H1 (cell line): Measurements from ENCODE around the gene LMNB1. TPM values are rescaled to one million over a fixed set of nuclear protein-coding genes. Genes with fewer than 3 reads are reported as not detected.

Experiments
- CTCF ChIA-PET: fragments of 300-600 bp; sonication (Branson Sonifier 250); formaldehyde crosslinking; loops from one replicate; lab custom pipeline; 2021; ENCODE audit not compliant: partially characterized antibody; lab: Charles Lee
- POLR2A ChIA-PET: fragments of 300-600 bp; sonication (Branson Sonifier 250); formaldehyde crosslinking; loops from one replicate; lab custom pipeline; 2021; ENCODE audit warnings: inconsistent platforms; ENCODE audit not compliant: partially characterized antibody; lab: Charles Lee
- DNase-seq, 2 experiments: peaks; one replicate each; pipeline versions ENCODE4 v3.0.0 to v3.0.0-alpha.2; 2010 to 2022; ENCODE audit warnings: low spot score in 2 of 2, low read depth in 1 of 2, mixed read lengths in 1 of 2
- FAIRE-seq: peaks from 2 replicates; lab custom pipeline; 2011; peaks lifted over from hg19 to GRCh38; lab: Jason Lieb, UNC
- H2AFZ ChIP-seq: 2 replicates; pipeline ENCODE4 v1.8.1; 2012; ENCODE audit warnings: low read length, inconsistent platforms
- H2AK5ac ChIP-seq: 2 replicates; pipeline ENCODE4 v1.6.1; 2013; ENCODE audit warnings: low read depth, low read length
- H2BK120ac ChIP-seq: replicated peaks from 2 replicates; pipeline ENCODE3; 2013; ENCODE audit warnings: low read depth, low read length, inconsistent platforms
- H2BK12ac ChIP-seq: 2 replicates; pipeline ENCODE4 v1.6.1; 2013; ENCODE audit warnings: low read depth, low read length
- H2BK15ac ChIP-seq: 2 replicates; pipeline ENCODE4 v1.6.1; 2013; ENCODE audit warnings: low read length
- H2BK20ac ChIP-seq: 2 replicates; pipeline ENCODE4 v1.6.1; 2013; ENCODE audit warnings: low read length
- H2BK5ac ChIP-seq: 2 replicates; pipeline ENCODE4 v1.6.1; 2013; ENCODE audit warnings: low read depth, low read length
- H3K14ac ChIP-seq: 2 replicates; pipeline ENCODE4 v1.6.1; 2013; ENCODE audit warnings: inconsistent platforms; ENCODE audit not compliant: insufficient read length
- H3K18ac ChIP-seq: 2 replicates; pipeline ENCODE4 v1.6.1; 2013; ENCODE audit warnings: low read length; ENCODE audit errors: extremely low read depth
- H3K23ac ChIP-seq: 2 replicates; pipeline ENCODE4 v1.6.1; 2013; ENCODE audit warnings: inconsistent platforms; ENCODE audit not compliant: insufficient read length
- H3K23me2 ChIP-seq: 2 replicates; pipeline ENCODE4 v1.6.1; 2013; ENCODE audit warnings: low read depth, low read length
- H3K27ac ChIP-seq: 2 replicates; pipeline ENCODE4 v1.6.1; 2011; ENCODE audit warnings: low read depth, low read length, inconsistent platforms
- H3K27me3 ChIP-seq, 4 experiments: replicated peaks in 1 of 4; 1 replicate in 1 of 4; 2 replicates in 3 of 4; pipeline versions ENCODE4 v1.6.1 to v1.8.1; 2011 to 2013; ENCODE audit warnings: low read length in 3 of 4, mild to moderate bottlenecking in 3 of 4, inconsistent platforms in 2 of 4, mixed read lengths in 2 of 4, moderate library complexity in 1 of 4; ENCODE audit not compliant: control insufficient read depth in 3 of 4, insufficient read depth in 3 of 4; ENCODE audit errors: extremely low read depth in 1 of 4
- H3K36me3 ChIP-seq, 4 experiments: 2 replicates each; pipeline versions ENCODE4 v1.6.1 to v1.8.1; 2011 to 2013; ENCODE audit warnings: mild to moderate bottlenecking in 4 of 4, low read length in 3 of 4, moderate library complexity in 2 of 4, control low read depth in 1 of 4, inconsistent platforms in 1 of 4; ENCODE audit not compliant: insufficient read depth in 4 of 4, control insufficient read depth in 2 of 4
- H3K4ac ChIP-seq: replicated peaks from 2 replicates; pipeline ENCODE3; 2013; ENCODE audit warnings: low read length, low read depth, mixed read lengths, inconsistent platforms; ENCODE audit not compliant: insufficient read length
- H3K4me1 ChIP-seq, 4 experiments: replicated peaks in 1 of 4; 1 replicate in 1 of 4; 2 replicates in 3 of 4; pipeline versions ENCODE4 v1.6.1 to v1.8.1; 2011 to 2013; ENCODE audit warnings: low read length in 3 of 4, inconsistent platforms in 2 of 4, mixed read lengths in 1 of 4; ENCODE audit not compliant: insufficient read depth in 4 of 4, control insufficient read depth in 3 of 4
- H3K4me2 ChIP-seq, 2 experiments: 2 replicates each; pipeline versions ENCODE4 v1.6.1 to v1.8.1; 2011 to 2013; ENCODE audit warnings: low read depth in 2 of 2, low read length in 2 of 2, control low read depth in 1 of 2, inconsistent platforms in 1 of 2, mild to moderate bottlenecking in 1 of 2; ENCODE audit not compliant: insufficient read depth in 1 of 2
- H3K4me3 ChIP-seq, 4 experiments: fragments of 200-600, 300-600 bp in 1 of 4; sonication (generic), shearing (Covaris generic), sonication (Bioruptor Twin) in 1 of 4; 2 replicates each; pipeline versions ENCODE4 v1.5.1 to v1.8.1; 2011 to 2016; ENCODE audit warnings: low read length in 4 of 4, low read depth in 3 of 4, control low read depth in 2 of 4, inconsistent platforms in 2 of 4, mild to moderate bottlenecking in 2 of 4, mixed read lengths in 1 of 4, moderate library complexity in 1 of 4; ENCODE audit not compliant: insufficient read depth in 2 of 4; ENCODE audit errors: extremely low read depth in 1 of 4
- H3K56ac ChIP-seq: replicated peaks from 2 replicates; pipeline ENCODE3; 2013; ENCODE audit warnings: low read depth, mild to moderate bottlenecking, mixed read lengths, low read length, inconsistent platforms; ENCODE audit not compliant: insufficient read length
- H3K79me1 ChIP-seq: 2 replicates; pipeline ENCODE4 v1.6.1; 2013; ENCODE audit warnings: low read depth, low read length, control low read depth
- H3K79me2 ChIP-seq, 2 experiments: 2 replicates each; pipeline versions ENCODE4 v1.6.1 to v1.8.1; 2012 to 2013; ENCODE audit warnings: low read length in 2 of 2, mild to moderate bottlenecking in 2 of 2, inconsistent platforms in 1 of 2; ENCODE audit not compliant: insufficient read depth in 2 of 2, control insufficient read depth in 1 of 2
- H3K9ac ChIP-seq, 4 experiments: replicated peaks in 1 of 4; 1 replicate in 1 of 4; 2 replicates in 3 of 4; pipeline versions ENCODE4 v1.6.1 to v1.8.1; 2011 to 2013; ENCODE audit warnings: low read depth in 3 of 4, low read length in 3 of 4, control low read depth in 2 of 4, mild to moderate bottlenecking in 2 of 4, moderate library complexity in 2 of 4, inconsistent platforms in 1 of 4; ENCODE audit errors: extremely low read depth in 1 of 4
- H3K9me3 ChIP-seq, 2 experiments: 2 replicates each; pipeline versions ENCODE4 v1.6.1 to v1.8.1; 2012 to 2013; ENCODE audit warnings: mild to moderate bottlenecking in 2 of 2, moderate library complexity in 2 of 2, control low read depth in 1 of 2, inconsistent platforms in 1 of 2, low read depth in 1 of 2, low read length in 1 of 2, mixed read lengths in 1 of 2; ENCODE audit not compliant: insufficient read depth in 2 of 2
- H4K20me1 ChIP-seq, 2 experiments: replicated peaks in 1 of 2; 2 replicates each; pipeline versions ENCODE3 to v1.8.1; 2011 to 2013; ENCODE audit warnings: inconsistent platforms in 2 of 2, low read length in 2 of 2, mild to moderate bottlenecking in 1 of 2; ENCODE audit not compliant: insufficient read depth in 2 of 2, control insufficient read depth in 1 of 2
- H4K5ac ChIP-seq: 2 replicates; pipeline ENCODE4 v1.6.1; 2013; ENCODE audit warnings: low read length, low read depth, mixed read lengths, inconsistent platforms; ENCODE audit not compliant: insufficient read length
- H4K8ac ChIP-seq: 2 replicates; pipeline ENCODE4 v1.8.0; 2013; ENCODE audit warnings: mild to moderate bottlenecking, moderate library complexity, low read length, inconsistent platforms; ENCODE audit not compliant: insufficient read depth; ENCODE audit errors: extremely low read depth
- H4K91ac ChIP-seq: replicated peaks from 2 replicates; pipeline ENCODE3; 2013; ENCODE audit warnings: low read length, mixed read lengths, inconsistent platforms; ENCODE audit not compliant: insufficient read length
- WGBS, 2 experiments: shearing (Covaris generic) in 1 of 2; methylation state at CpG; one replicate each; pipeline versions ENCODE4 v1.1.6 to v1.1.7; 2013 to 2015; ENCODE audit warnings: low lambda C conversion rate in 2 of 2, mixed read lengths in 2 of 2, inconsistent platforms in 1 of 2, low coverage in 1 of 2, missing lambda C conversion rate in 1 of 2; ENCODE audit not compliant: insufficient replicate concordance in 2 of 2, insufficient coverage in 1 of 2, insufficient read length in 1 of 2; ENCODE audit errors: extremely low coverage in 1 of 2, missing lambda C conversion rate in 1 of 2; 5-methylcytosine and 5-hydroxymethylcytosine counted together
- polyA plus RNA-seq, 7 experiments: library from polyadenylated mRNA; depleted of rRNA in 3 of 7; stranded (reverse) in 5 of 7; unstranded in 2 of 7; fragments of >200 nt in 5 of 7; fragments of 200-250 nt in 2 of 7; gene quantifications; 1 replicate in 5 of 7; 2 replicates in 1 of 7; 4 replicates in 1 of 7; pipeline versions ENCODE4 v1.2.1 to v1.2.3, GENCODE V29; 2011 to 2013; ENCODE audit warnings: missing spikeins in 2 of 7, mixed read lengths in 2 of 7
- total RNA-seq: library from RNA; stranded (reverse); fragmentation: NEBNext Ultra II Directional; extraction: Animal tissue kit (Norgen Biotek cat#: 25700); gene quantifications from 2 replicates; pipeline ENCODE4 v1.2.1, GENCODE V29; 2021

Gene LMNB1
- total and polyA plus RNA-seq, 2 of the 8 experiments (the other 6 are each of a cell fraction or from before 2014, with no cell fraction given): 73.5 to 225 TPM

DNA sequence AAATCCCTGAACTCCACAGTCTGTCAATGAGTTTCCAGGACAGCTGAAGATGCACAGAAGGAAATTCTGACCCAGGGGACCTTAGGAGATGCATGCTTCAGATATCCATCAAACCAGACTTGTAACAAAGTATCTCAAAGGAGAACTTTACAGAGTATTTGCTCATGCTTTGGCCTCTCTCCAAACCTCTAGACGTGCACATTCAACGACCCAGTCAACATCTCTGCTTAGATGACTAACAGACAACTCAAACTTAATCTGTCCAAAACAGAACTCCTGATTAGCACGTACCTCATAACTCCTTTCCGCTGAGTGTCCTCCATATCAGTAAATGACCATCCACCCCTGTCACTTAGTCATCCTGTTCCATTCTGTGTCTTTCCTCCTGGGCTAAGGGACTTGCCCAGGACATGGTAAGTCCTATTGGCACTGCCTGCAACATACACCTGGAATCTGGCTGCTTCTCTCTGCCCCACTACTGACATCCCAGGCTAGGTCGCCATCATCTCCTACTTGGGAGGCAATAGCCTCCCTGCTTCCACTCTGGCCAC, 107.4 kb downstream of the LMNB1 start:
- Histone ChIP-seq H3K4me1 (0 out of 7 replicates have a peak, but pooled peaks cover 0 to 2% (median 0%) of the 10 kb centered on the region in 4 experiments), H4K20me1 (no peaks in the 10 kb centered on the region), H3K36me3 (no peaks in the 10 kb centered on the region), H2BK15ac (peak overlapping the region; percentile 75; the same call in 1 of the 2 replicates), H2AFZ (no peak overlapping the region), H2BK5ac (no peak overlapping the region), H3K27me3 (no peaks in the 10 kb centered on the region), H3K23me2 (no peaks in the 10 kb centered on the region; the same call in 1 of the 2 replicates), H3K79me1 (peaks cover 2% of the 10 kb centered on the region; the same call in 1 of the 2 replicates), H2AK5ac (no peak overlapping the region), H2BK120ac (no peak overlapping the region), H3K14ac (no peak overlapping the region), H3K56ac (no peak overlapping the region), H2BK20ac (0 out of 2 replicates have a peak overlapping the region, but pooled peaks have one; percentile 1), H4K8ac (no peak overlapping the region), H4K5ac (no peak overlapping the region), H3K4me3 (no peak overlapping the region), H3K9me3 (no peaks in the 10 kb centered on the region), H3K23ac (no peak overlapping the region), H3K27ac (0 out of 2 replicates have a peak overlapping the region, but pooled peaks have one; percentile 29), H4K91ac (no peak overlapping the region), H3K18ac (no peak overlapping the region), H2BK12ac (no peak overlapping the region), H3K79me2 (no peaks in the 10 kb centered on the region), H3K9ac (no peak overlapping the region), H3K4ac (no peak overlapping the region), H3K4me2 (no peak overlapping the region)
- CTCF ChIA-PET: no interaction called here
- POLR2A ChIA-PET: no interaction called here
- DNase-seq (no peak), FAIRE-seq (no peak)
- WGBS, 2 experiments: 85% methylated on average over 5 of the region's 5 CpGs; no CpG with 5 or more reads in 1 of the 2 experiments
